GM18870 (cell line): ENCODE measurements around the gene SYNE3.

ENCODE experiments used
- ATAC-seq: cut with Tn5 transposase; IDR thresholded peaks from one replicate; pipeline ENCODE4 v1.9.1; 2021; ENCODE audit warnings: moderate library complexity; ENCODE audit not compliant: unreplicated experiment

The SYNE3 gene, protein sequence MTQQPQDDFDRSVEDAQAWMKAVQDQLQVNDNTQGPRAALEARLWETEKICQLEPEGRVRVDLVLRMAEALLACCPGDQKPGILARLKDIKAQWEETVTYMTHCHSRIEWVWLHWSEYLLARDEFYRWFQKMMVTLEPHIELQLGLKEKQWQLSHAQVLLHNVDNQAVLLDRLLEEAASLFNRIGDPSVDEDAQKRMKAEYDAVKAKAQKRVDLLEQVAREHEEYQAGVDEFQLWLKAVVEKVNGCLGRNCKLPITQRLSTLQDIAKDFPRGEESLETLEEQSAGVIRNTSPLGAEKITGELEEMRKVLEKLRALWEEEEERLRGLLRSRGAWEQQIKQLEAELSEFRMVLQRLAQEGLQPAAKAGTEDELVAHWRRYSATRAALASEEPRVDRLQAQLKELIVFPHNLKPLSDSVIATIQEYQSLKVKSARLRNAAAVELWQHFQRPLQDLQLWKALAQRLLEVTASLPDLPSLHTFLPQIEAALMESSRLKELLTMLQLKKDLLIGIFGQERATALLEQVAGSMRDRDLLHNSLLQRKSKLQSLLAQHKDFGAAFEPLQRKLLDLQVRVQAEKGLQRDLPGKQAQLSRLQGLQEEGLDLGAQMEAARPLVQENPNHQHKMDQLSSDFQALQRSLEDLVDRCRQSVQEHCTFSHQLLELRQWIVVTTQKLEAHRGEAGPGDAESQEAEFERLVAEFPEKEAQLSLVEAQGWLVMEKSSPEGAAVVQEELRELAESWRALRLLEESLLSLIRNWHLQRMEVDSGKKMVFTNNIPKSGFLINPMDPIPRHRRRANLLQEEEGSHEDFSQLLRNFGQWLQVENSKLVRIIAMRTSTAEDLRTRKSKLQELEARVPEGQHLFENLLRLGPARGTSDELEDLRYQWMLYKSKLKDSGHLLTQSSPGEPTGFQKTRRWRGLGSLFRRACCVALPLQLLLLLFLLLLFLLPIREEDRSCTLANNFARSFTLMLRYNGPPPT

DNA sequence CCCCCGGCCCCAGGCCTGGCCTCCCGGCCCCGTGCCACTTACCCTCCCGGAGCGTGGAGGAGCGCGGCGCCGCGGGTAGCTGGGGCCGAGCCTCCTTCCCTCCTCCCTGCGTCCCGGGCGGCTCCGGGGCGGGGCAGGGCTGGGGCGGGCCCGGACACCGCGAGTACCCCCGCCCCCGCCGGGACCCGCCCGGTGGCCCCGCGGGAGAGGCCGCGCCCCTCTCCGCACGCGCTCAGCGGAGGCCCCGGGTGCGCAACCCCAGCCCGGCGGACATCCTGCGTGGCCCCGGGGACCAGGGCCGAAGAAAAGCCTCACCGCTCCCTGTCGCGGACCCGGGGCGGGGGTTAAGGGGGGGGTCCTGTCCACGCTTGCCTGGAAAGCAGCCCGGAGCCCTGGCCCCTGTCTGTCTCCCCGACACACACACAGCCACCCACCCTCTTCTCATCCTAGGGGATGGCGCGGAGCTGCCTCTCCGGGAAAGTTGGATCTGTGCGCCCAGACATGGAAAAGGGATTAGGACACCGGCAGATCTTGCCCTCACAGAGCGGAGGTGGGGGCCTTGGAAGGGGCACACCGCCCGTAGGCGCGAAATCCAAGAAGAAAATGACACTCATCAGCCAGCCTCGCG lies at the start of gene SYNE3:
Gene SYNE3 (minus strand): TSS at position 97 of the 628 bp plus-strand sequence. CDS start 40,829 bp downstream, outside the sequence.
- no peak for ATAC-seq

DNA sequence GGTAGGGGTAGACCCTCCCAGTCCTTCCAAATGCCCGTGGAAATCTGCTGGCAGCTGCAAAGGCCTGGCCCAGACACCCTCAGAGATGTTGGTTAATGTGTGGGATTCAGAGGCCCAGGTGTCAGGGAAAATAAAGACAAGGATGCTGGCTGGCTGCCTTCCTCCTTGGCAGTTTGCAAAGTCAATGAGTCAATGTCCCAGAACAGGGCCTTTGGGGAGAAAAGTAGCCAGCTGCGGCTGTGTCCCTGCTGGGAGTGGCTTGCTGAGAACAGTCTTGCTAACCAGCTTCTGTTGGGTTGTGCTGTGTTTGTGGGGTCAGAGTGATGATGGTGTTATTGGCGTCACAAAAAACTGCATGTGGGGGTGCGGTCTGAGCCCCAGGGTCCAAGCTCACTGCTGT lies 47.6 kb upstream of the SYNE3 start:
- no peak for ATAC-seq

GRCh38 chr14:95562892-95563685 lies 46.6 kb upstream of the SYNE3 start:
- ATAC-seq: no peak

GRCh38 chr14:95561001-95561412 lies 44.6 kb upstream of the SYNE3 start:
- peak; percentile 80 for ATAC-seq

DNA sequence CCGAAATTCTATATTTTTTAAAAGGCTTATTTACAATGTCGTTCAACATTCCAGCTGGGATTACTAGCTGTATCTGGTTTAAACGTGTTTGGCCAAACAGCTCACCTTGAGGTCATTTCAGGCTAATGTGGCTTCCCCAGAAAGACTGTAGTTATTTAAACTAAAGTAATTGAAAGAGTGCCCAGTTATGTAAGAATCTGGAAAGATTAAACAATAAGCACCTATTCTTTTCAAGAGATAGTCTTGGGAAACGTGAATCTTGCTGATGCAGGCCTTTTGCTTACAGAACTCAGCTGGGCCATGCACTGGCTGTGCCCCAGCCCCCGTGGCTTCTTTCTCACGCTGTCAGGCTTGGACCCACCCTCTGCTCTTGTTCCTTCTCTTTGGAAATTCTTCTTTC lies 42.8 kb upstream of the SYNE3 start:
- no peak for ATAC-seq

DNA sequence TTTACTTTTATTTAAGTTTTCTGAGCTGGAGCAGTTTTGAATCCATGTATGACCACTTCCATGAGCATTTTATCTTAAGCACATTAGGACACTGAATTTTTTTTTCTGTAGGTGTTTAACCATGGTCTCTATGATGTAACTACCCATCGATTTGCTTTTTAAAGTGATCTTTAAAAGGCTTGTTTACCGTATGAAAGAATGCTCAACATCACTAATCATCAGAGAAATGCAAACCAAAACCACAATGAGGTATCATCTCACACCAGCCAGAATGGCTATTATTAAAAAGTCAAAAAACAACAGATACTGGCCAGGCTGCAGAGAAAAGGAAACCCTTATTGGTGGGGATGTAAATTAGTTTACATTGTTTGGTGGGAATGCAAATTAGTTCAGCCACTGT lies 41.4 kb upstream of the SYNE3 start:
- no peak for ATAC-seq

DNA sequence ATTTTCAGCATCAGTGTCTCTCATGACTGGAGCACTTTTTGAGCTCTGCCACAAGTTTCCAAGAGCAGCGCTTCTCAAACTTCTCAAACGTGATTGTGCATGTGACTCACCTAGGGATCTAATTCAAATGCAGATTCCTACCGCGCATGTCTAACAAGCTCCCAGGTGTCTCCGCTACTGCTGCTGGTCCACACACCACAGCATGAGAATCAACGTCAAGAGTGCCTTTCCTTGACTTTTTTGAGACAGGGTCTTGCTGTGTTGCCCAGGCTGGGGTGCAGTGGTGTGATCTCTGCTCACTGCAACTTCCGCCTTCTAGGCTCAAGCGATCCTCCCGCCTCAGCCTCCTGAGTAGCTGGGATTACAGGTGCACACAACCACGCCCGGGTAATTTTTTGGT lies 40.8 kb upstream of the SYNE3 start:
- ATAC-seq: no peak

DNA sequence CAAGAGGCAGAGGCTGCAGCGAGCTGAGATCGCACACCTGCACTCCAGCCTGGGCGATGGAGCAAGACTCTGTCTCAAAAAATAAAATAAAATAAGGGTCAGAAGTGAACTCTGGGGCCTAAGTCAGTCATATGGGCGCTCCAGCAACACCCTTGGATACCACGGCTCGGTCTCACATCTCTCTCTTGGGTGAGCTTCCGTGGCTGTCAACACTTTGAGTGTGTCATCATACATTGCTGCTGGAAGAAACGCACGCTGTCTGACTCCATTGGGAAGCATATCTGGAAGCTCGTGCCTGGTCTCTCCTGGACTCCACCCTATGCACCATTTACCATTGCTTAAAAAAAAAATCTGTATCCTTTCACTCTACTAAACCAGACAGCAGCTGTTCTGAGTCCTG lies 38.6 kb upstream of the SYNE3 start:
- ATAC-seq: no peak

DNA sequence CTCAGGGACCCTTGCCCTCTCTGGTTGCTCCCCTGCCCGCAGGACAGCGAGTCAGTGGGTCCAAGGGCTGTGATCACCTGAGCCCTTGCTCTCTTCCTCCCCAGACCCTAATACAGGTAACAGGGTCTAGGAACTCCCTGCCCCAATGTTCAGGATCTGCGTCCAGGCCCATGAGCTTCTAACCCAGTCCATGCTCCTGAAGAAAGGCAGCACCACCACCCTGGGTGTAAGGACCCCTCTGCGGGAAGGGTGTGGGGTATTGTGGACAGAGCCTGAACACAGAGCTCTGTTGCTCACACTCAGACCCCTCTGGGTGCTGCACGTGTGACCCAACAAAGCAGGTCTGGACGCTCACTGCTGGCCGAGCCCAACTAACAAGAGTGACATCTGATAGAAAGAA lies 36.7 kb upstream of the SYNE3 start:
- ATAC-seq: no peak

DNA sequence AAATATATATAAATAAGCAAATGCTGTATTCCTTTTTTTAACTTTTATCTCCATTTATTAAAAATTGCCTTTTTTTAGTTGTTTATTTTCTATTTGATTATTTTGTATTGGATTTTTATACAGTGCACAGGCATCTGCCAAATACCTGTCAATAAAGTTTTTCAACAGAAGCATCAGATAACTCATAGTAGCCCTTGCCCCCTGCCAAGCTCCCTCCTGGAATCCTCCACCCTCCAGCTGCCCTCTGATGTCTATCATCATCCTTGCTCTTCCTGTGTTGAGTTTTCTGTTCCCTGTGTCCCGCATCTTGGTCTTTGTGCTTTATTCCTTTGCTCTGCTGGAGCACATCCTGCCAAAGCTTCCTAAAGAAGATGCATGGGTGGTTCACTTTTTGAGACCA lies 35.0 kb upstream of the SYNE3 start:
- no peak for ATAC-seq

DNA sequence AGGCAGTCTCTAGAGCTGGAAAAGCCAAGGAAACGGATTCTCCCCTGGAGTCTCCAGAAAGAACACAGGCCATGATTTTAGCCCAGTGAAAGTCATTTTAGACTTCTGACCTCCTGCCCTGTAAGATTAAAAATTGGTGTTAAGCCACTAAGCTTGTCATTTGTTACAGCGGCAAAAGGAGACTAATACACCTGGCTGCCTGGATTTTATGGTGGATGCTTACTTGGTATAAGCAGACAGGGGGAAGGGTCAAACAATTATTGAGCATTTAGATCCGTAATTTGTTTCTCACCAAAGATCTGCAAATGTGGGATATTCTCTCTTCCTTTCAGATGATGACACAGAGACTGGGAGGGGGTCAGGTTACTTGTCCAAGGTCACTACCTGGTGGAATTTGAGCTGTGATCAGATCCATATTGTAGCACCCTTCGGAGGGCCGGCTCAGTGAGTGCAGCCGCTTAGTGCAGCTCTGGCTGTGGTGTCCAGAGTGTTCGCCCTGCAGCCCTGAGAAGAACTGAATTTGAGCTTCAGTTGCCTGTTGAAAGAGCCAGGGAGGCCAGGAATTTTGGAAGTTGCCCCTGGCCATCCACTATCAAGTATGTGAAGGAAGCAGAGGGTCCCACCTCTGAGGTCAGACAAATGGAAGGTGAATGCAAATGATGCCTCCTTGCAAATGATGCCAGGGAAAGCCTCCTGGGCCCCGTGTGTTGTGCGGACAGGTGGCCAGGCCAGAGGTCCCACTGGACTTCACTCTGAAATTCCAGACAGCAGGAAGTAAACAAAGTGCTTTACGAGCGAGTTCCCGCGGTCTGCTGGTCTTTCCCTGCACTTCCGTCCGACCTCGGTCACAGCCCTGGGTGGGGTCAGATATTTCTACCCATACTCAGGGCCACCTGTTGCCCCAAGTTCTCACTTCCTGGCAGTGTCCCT lies 33.5 kb upstream of the SYNE3 start:
- no peak for ATAC-seq

- no peak for ATAC-seq
Measured at GRCh38 chr14:95548328-95548929, 32.0 kb upstream of the SYNE3 start.

GRCh38 chr14:95547626-95548327 lies 31.3 kb upstream of the SYNE3 start:
- ATAC-seq: no peak

DNA sequence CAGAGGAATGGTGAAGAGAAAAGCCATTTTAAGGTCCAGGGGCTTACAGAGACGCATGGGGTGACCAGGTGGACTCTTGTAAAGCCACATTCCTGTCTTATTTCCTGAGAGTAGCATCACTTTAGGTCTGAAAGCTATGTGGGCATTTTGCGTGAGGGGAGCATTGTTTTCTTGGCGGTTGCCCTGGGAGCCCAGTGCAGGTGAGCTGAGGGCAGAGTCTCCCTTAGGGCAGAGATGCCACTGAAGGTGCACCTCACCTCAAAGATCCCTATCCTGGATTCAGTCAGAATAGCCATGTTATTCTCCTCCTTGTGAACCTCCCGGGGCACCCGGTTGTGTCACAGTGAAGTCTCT lies 30.8 kb upstream of the SYNE3 start:
- ATAC-seq: no peak

- ATAC-seq: no peak
Measured at GRCh38 chr14:95545515-95546168, 29.2 kb upstream of the SYNE3 start.

DNA sequence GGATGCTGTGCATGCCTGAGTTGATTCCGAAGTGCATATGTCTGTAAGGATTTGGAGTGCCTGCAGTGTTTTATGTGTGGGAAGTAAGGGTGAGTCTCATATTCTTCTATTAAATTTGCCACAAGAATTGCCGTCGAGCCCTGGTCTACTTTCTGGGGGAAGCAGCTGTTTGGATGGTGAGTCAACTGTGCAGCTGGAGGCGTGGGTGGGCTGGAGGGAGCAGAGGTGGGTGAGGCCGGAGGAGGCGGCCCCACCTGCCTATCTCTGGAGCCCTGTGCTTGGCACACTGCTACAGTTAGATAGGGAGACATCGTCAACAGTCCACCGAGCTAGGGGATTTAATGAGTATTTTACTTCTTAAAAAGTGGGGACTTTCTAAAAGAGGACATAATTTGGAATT lies 28.1 kb upstream of the SYNE3 start:
- ATAC-seq: no peak

DNA sequence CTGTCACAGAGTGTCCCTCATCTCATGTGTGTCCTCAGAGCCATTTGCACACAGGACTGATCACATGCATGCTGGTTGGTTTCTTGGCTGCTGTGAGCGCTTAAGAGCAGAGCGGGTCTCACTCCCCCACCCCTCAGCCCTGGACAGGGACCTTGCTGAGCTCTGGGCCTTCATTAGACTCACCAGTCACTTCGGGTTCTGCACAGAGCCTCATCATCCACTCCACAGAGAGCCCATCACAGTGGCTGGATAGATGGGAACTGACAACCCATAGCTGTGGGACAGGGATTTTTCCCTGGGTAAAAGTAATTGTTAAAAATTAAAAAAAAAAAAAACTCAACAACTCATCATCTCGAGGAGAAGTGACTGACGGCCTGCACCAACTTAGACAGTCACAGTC lies 26.6 kb upstream of the SYNE3 start:
- ATAC-seq: no peak
